Epithelial cell of umbilical artery (primary cell): ENCODE measurements around the gene CREB3L2. TPM values are rescaled to one million over a fixed set of nuclear protein-coding genes. Genes with fewer than 3 reads are reported as not detected.

Source experiments
- total RNA-seq: library from RNA; depleted of rRNA; stranded (reverse); fragments of >200 nt; gene quantifications from 2 replicates; pipeline ENCODE4 v1.2.3, GENCODE V29; 2014

Gene CREB3L2
- 29.6 and 35.9 TPM in 2 replicates for total RNA-seq

GRCh38 chr7:138001529-138002095 lies at the start of gene CREB3L2:
TSS of gene CREB3L2 (minus strand) at chr7:138002086. CDS start at chr7:138001705, 381 bp downstream.

GRCh38 chr7:137846827-137847567 lies 154.9 kb downstream of the CREB3L2 start, which contains the start of gene DGKI:
TSS of gene DGKI (minus strand) at chr7:137846974.

Other genes with a start within 250 kb of the CREB3L2 start
- gene DGKI, start 155.1 kb downstream of the CREB3L2 start, total RNA-seq: 0.15 and 0.32 TPM in 2 replicates
- gene AKR1D1, start 74.4 kb upstream of the CREB3L2 start, total RNA-seq: not detected in 2 replicates